SKM-1 treated with dmso at 0.1 percent for 144 hours (cell line): ENCODE data around the gene TPD52L2.
"Not testable (repeated sequence)": the region's sequence is repeated elsewhere in the genome, so short reads cannot be mapped to it uniquely, and the experiment has no call there.

Experiments
- DNase-seq: peaks from one replicate; lab custom pipeline; 2025; ENCODE audit not compliant: unreplicated experiment; lab: John Stamatoyannopoulos, UW

TPD52L2 gene

GRCh38 chr20:63855363-63856097, 9.5 kb upstream of the TPD52L2 start:
- DNase-seq, result no peak

- DNase-seq, result no peak
Observed at GRCh38 chr20:63856098-63856511, 9.0 kb upstream of the TPD52L2 start.

DNA sequence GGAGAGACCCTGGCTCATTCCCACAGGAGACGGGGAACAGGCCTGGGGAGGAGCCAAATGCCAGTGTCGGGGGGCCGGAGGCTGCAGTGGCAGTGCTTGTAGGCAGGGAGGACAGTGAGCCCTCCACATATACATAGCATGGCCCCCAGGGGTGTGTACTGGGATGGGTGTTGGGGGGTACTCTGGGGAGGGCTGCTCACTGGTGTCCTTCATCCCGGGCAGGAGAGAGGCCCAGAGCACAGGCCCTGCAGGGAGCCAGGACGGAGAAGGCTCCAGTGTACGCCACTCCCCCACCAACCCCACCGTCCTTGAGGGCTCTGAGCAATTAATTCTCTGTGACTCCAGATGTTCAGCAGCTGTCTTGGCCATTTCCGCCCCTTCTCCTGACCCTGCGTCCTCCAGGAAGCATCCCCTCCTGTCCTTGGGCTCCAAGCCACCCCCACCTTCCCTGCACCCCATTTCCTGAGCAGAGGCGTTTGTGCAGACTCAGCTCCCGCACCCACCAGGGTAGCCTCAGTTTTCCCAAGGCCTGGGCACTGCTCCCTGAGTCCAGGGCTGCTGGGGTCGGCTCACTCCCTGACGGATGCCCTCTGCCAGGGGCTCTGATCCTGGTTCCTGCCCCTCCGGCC, 7.2 kb upstream of the TPD52L2 start:
- DNase-seq, result no peak

DNA sequence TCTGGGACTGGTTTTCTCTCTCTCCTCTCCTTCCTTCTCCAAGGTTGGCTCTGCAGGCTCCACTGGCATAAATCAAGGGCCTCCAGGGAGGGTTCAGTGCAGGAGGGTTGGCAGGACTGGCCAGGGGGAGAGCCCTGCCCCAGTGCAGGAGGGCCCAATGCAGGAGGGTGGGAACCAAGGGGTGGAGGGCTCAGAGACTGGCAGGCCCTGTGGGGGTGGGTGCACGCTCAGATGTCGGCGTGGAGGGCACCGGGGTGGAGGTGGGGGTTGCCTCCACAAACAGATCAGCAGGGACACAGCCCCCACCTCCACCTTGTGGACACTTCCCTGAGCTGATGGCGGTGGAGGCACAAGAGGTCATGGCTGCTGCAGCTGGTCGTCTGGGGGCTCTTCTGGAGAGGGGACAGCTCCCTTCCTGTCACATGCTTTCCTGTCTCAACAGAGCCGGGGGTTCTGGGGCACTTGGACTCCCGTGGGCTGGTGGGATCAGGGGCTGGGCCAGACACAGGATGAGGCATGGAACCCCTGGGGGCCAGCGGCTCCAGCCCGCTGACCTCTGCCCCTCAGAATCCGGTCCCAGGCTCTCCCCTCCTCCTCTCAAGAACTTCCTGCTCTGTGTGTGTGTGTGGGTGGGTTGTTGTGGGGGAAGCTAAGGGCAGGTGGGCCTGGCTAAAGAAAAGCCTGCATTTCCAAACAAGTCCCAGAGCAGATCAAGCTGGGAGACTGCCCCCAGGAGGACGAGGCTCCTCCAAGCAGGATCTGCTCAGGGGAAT, 6.5 kb upstream of the TPD52L2 start:
- DNase-seq, result no peak

DNA sequence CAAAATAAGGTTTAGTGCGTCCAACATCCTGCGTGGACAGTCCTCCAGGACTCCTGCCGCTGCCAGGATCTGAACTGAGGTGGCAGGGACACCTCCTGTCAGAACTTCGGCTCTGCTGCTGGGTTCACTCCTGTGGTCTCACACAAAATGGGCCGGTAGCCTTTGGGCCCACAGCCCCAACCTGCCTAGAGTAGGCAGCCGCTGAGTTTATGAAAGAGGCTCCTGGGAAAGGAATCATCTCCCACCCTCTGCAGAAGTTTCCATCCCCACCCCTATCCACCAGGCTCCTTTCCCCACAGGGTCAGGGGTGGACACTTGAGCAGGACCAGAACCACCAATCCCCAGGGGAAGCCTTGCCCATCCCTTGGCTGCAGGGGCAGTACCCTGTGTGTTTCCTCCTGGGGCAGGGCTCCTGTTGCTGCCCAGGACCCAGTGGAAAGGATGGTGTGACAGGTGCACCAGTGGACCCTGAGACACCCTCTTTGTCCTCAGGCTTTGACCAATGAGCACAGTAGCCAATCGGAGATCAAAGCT, 5.8 kb upstream of the TPD52L2 start:
- DNase-seq, result no peak

DNA sequence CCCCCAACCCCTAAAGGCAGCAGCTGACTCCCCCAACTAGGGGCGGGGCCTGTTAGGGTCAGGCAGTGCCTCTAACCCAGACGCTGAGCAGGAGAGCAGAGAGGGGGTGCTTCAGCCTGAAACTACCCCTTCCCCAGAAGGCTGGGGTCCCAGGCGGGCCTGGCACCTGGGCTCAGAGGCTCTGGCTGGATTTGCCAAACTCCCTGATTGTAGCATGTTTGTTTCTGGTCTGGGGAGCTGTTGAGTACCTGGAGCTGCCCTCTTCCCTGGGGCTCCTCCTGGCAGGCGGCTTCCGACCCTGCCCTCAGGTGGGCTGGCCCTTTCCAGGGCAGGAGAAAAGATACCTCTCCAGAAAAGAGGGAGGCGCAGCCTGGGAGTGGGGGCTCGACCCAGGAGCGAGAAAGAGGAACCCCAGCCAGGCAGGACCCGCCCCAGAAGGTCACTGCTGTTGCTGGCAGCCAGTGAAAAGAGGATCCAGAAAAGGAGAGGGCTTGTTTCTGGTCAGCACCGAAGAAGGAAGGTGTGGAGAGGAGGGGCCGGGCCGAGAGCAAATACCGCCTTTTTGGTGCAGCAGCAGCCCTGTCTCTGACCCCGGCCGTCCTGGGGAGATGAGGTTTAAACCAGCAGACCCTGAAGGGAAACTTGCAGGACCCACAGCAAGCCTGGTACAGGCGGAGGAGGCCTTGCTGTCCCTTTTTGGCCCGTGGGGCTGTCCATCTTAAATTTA, 4.6 kb upstream of the TPD52L2 start:
- DNase-seq, result peak; percentile 87

DNA sequence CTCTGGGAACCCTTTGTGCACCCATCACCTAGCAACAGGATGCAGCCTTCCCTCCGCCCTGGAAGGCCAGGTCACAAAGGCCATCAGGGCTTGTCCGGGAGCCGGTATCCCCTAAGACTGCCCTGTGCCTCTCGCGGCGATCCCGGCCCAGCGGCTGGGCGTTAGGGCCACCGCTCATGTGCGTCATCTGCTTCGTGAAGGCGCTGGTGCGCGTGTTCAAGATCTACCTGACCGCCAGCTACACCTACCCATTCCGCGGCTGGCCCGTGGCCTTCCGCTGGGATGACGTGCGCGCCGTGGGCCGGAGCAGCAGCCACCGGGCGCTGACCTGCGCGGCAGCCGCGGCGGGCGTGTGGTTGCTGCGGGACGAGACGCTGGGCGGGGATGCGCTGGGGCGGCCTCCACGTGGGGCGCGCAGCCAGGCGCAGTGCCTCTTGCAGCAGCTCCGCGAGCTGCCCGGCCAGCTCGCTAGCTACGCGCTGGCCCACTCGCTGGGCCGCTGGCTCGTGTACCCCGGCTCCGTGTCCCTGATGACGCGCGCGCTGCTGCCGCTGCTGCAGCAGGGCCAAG, 3.6 kb upstream of the TPD52L2 start, which contains the start of gene ABHD16B:
Gene ABHD16B (plus strand): TSS at position 134 of the 570 bp plus-strand sequence. CDS start 43 bp downstream, at position 177.
- no peak for DNase-seq

GRCh38 chr20:63861981-63862901, 2.8 kb upstream of the TPD52L2 start:
- no peak for DNase-seq

DNA sequence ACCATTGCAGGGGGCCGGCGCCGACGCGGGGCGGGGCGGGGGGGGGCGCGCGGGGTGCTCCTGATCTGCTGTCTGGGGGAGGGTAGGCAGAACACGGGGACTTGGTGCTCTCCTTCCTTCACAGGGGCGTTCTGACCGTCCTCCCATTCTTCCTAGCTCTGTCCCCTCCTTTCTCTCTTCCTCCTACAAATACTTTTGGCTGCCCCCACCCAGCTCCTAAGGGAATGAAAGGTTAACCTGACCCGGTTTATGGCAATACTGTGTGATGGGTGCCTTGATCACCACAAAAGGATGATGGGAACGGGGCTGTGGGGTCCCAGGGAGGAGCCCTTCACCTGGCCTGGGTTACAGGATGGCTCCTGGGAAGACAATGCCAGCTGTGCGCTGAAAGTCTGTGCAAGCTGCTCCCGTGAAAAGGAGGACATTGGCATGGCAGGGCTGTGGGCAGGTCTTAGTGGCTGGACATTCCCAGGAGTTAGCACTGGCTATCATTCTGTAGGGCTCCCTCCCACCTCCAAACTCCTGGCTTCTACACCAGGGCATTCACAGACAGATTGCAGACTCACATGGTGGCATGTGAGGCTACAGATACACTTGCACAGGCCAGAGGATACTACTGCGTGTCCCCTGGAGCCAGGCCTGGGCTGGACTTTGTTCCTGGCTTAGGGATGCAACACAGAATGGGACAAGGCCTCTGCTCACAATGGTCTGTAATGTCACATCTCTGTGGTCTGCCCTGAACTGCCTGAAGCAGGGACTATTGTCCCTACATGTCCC, 1.9 kb upstream of the TPD52L2 start:
- DNase-seq, result no peak

DNA sequence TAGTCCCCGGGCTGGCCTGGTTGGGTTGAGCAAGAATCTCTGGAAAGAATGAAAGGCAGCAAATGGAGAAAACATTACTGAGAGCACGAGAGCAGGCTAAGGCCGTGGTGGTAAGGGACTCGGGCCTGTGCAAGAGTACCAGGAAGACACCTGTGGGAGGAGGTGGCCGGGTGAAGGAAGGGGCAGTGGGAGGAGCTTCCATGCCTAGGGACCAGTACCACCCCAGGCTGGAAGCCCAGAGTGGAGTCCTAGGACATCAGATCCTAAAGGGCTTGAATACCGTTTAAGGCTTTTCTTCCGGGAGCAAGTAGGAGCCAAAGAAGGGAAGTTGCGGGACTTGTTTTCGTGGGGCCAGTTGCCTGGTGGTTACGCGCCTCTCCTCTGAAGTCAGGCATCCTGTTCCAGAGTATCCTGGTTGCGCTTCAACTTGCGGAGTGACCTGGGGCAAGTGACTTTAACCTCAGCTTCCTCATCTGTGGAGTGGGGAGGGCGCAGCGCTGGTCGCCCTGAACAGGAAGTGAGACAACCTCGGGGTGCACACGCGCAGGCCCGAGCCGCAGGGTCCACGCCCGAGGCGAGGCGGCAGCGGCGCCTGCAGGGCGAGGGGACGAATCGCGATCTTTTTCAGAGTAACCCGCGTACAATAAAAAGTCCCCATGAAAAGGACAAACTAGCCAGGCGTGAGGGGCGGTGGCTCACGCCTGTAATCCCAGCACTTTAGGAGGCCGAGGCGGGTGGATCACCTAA, 1.1 kb upstream of the TPD52L2 start:
- peak; percentile 99 for DNase-seq

DNA sequence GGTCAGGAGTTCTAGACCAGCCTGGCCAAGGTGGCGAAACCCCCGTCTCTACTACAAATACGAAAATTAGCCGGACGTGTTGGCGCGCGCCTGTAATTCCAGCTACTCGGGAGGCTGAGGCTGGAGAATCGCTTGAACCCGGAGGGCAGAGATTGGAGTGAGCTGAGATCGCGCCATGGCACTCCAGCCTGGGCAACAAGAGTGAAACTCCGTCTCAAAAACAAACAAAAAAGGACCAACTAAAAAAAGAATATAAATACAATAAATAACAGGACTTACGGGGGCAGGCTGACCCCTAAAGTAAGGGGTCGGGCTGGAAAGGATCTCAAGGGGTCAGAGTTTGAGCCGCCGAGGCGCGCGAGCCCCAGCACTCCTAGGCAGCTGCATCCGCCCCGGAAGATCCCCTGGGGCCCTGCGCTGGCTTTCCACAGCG, 509 bp upstream of the TPD52L2 start:
- no peak for DNase-seq

DNA sequence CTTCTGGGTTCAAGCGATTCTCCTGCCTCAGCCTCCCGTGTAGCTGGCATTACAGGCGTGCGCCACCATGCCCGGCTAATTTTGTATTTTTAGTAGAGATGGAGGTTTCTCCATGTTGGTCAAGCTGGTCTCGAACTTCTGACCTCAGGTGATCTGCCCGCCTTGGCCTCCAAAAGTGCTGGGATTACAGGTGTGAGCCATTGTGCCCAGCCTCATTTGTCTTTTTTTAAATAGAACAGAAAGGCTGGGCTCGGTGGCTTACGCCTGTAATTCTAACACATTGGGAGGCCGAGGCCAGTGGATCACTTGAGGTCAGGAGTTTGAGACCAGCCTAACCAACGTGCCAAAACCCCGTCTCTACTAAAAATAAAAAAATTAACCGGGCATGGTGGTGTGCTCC, 2.0 kb downstream of the TPD52L2 start:
- DNase-seq, result not testable (repeated sequence)

DNA sequence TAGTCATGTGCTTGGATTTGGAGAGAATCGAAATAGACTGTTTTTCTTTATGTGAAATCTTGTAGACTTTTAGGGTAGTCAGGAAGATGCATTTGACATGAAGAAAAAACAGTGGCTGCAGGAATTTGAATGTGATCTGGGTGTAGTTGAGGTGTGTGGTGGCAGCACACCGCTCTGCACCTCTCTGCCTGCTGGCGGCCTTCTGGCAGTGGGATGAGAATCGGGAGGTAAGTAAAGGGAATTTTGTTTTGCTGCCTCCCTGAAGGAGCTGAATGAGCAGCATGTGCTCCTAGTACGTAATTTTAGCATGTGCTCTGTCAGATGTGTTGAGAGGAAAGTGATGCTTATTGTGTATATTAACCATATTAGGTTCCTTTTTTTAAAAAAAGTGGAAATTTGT, 3.2 kb downstream of the TPD52L2 start:
- DNase-seq, result no peak

DNA sequence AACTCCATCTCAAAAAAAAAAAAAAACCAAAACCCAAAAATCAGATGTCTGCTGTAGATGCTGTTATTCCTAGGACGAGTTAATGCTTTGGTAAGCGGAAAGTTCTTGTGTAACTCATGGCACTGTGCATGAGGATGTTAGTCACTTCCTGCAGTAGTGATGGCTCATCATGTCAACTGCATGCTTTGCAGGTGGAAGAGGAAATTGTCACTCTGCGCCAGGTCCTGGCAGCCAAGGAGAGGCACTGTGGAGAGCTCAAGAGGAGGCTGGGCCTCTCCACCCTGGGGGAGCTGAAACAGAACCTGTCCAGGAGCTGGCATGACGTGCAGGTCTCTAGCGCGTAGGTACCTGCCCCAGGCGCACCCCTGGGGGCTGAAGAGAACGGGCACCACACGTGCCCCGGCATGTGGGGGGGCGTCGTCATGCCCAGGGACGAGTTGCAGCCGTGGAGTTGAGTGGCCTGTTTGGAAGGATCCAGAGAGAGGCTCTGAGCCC, 8.5 kb downstream of the TPD52L2 start:
- DNase-seq, result peak; percentile 59

- not testable (repeated sequence) for DNase-seq
Observed at GRCh38 chr20:63874241-63874640, 9.2 kb downstream of the TPD52L2 start.

- no peak for DNase-seq
Observed at GRCh38 chr20:63876489-63877036, 11.5 kb downstream of the TPD52L2 start.

DNA sequence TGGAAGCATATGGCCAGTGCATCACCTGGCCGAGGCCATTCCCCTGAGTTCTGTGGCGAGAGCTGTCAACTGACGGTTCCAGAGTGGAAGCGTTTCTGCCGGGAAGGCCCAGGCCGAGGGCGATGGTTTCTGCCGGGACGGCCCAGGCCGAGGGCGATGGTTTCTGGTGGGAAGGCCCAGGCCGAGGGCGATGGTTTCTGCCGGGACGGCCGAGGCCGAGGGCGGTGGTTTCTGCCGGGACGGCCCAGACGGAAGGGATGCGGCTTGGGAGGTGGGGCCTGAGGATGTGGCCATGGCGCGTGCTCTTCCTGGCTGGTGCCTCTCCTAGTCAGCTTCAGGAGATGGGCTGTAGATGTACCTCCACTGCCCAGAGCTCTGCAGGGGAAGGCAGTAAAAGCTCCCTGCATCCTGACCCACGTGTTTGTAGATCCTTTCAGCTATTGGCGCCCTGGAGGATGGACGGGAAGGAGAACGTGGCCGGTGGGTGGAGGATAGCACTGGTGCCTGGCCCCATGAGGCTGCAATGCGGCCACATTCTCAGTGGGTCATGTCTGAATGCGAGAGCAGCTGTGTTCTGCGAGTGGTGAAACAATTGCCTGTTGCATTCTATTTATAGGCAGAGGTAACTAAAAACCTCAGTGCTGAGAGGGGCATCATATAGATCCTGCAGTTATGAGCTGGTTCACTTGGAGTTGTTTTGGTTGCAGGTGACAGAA, 12.8 kb downstream of the TPD52L2 start:
- no peak for DNase-seq
